Measurements from ENCODE around the gene NACC1. TPM values are rescaled to one million over a fixed set of nuclear protein-coding genes. Genes with fewer than 3 reads are reported as not detected.
"Not testable (repeated sequence)": the region's sequence is repeated elsewhere in the genome, so short reads cannot be mapped to it uniquely, and the experiment has no call there.

Gene NACC1
- total RNA-seq, 3 donors from 2014 or later: 8.5 to 20.5 (median 19.7) TPM

DNA sequence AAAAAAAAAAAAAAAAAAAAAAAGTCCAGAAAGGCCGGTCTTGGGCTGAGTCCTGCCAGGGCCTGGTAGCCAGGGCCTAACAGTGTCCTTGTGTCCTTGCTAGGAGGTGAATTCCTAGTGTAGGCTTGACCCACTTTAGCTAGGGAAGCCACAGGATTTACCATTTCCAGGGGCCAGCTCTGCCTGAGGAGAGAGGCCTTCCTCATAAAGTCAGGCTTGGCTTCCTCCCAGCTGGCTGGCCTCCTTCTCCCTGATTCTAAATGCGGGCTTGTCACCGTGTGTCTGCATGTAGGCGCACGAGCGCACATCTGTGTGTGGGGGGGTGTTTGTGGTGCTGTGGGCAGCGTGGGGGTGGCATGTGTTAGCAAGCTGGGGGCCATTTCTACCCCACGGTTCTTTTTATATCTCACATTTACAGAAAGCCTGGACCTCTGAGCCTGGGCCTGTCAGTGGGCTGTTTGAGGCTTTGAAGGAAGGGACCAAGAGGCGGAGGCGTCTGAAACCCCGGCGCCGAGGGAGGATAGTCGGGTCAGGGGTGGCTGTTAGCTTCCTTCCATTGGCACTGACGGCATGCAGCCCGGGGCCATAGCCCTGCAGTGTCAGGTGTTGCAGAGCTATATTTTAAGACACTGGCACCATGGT lies 63.8 kb downstream of the NACC1 start:
- H3K4me3 ChIP-seq: no peak overlapping the region
- DNase-seq (ENCODE audit: low spot score in 2 of 2): peak; percentile 59 to 67
- H3K27me3 ChIP-seq: no peaks in the 10 kb centered on the region
- peak overlapping the region; percentile 20 to 57 for H3K27ac ChIP-seq
- H3K9me3 ChIP-seq: no peaks in the 10 kb centered on the region
- intact Hi-C loops (cut with DNase I; ENCODE audit: low total_unique reads): no loop called here
- peaks cover 0 to 7% of the 10 kb centered on the region in 2 donors for H3K4me1 ChIP-seq
- TF ChIP-seq POLR2AphosphoS5 (IDR thresholded peaks at IDR 0.05) (no peak), POLR2A (IDR thresholded peaks at IDR 0.05) (no peak)
- TF ChIP-seq, protein P1, sequence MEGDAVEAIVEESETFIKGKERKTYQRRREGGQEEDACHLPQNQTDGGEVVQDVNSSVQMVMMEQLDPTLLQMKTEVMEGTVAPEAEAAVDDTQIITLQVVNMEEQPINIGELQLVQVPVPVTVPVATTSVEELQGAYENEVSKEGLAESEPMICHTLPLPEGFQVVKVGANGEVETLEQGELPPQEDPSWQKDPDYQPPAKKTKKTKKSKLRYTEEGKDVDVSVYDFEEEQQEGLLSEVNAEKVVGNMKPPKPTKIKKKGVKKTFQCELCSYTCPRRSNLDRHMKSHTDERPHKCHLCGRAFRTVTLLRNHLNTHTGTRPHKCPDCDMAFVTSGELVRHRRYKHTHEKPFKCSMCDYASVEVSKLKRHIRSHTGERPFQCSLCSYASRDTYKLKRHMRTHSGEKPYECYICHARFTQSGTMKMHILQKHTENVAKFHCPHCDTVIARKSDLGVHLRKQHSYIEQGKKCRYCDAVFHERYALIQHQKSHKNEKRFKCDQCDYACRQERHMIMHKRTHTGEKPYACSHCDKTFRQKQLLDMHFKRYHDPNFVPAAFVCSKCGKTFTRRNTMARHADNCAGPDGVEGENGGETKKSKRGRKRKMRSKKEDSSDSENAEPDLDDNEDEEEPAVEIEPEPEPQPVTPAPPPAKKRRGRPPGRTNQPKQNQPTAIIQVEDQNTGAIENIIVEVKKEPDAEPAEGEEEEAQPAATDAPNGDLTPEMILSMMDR (IDR thresholded peaks at IDR 0.05): no peak
- no peaks in the 10 kb centered on the region for H3K36me3 ChIP-seq

DNA sequence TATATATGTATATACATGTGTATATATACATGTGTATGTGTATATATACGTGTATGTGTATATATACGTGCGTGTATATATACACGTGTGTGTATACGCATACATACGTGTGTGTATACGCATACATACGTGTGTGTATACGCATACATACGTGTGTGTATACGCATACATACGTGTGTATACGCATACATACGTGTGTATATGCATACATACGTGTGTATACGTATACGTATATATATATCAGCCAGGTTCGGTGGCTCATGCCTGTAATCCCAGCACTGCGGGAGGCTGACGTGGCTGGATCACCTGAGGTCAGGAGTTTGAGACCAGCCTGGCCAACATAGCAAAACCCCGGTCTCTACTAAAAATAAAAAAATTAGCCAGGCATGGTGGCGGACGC lies 66.9 kb downstream of the NACC1 start:
- H3K9me3 ChIP-seq; H3K4me1 ChIP-seq; H3K4me3 ChIP-seq; H3K36me3 ChIP-seq; H3K27me3 ChIP-seq; intact Hi-C loops (cut with DNase I; ENCODE audit: low total_unique reads); DNase-seq (ENCODE audit: low spot score in 2 of 2); H3K27ac ChIP-seq: not testable (repeated sequence)

DNA sequence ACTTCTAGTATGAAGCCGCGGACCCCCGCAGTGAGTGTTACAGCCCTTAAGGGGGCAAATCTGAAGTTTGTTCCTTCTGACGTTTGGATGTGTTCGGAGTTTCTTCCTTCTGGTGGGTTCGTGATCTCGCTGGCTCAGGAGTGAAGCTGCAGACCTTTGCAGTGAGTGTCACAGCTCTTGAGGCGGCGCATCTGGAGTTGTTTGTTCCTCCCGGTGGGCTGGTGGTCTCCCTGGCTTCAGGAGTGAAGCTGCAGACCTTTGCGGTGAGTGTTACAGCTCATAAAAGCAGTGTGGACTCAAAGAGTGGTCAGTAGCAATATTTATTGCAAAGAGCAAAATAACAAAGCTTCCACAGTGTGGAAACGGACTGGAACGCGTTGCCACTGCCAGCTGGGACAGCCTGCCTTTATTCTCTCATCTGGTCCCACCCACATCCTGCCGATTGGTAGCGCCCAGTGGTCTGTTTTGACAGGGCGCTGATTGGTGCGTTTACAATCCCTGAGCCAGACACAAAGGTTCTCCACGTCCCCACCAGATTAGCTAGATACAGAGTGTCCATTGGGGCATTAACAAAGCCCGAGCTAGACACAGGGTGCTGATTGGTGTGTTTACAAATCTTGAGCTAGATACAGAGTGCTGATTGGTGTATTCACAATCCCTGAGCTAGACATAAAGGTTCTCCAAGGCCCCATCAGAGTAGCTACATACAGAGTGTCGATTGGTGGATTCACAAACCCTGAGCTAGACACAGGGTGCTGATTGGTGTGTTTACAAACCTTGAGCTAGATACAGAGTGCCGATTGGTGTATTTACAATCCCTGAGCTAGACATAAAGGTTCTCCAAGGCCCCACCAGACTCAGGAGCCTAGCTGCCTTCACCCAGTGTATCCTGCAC lies 67.9 kb downstream of the NACC1 start:
- intact Hi-C loops (cut with DNase I; ENCODE audit: low total_unique reads); H3K27ac ChIP-seq; H3K27me3 ChIP-seq; H3K4me3 ChIP-seq; DNase-seq (ENCODE audit: low spot score in 2 of 2); H3K9me3 ChIP-seq; H3K4me1 ChIP-seq; H3K36me3 ChIP-seq: not testable (repeated sequence)

DNA sequence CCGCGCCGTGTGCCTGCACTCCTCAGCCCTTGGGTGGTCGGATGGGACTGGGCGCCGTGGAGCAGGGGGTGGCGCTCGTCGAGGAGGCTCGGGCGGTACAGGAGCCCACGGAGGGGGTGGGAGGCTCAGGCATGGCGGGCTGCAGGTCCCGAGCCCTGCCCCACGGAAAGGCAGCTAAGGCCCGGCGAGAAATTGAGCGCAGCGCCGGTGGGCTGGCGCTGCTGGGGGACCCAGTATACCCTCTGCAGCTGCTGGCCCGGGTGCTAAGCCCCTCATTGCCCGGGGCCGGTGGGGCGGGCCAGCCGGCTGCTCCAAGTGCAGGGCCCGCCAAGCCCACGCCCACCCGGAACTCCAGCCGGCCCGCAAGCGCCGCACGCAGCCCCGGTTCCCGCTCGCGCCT lies 68.6 kb downstream of the NACC1 start:
- H3K27me3 ChIP-seq; intact Hi-C loops (cut with DNase I; ENCODE audit: low total_unique reads); H3K36me3 ChIP-seq; H3K4me1 ChIP-seq; H3K9me3 ChIP-seq; H3K27ac ChIP-seq; H3K4me3 ChIP-seq; DNase-seq (ENCODE audit: low spot score in 2 of 2): not testable (repeated sequence)

DNA sequence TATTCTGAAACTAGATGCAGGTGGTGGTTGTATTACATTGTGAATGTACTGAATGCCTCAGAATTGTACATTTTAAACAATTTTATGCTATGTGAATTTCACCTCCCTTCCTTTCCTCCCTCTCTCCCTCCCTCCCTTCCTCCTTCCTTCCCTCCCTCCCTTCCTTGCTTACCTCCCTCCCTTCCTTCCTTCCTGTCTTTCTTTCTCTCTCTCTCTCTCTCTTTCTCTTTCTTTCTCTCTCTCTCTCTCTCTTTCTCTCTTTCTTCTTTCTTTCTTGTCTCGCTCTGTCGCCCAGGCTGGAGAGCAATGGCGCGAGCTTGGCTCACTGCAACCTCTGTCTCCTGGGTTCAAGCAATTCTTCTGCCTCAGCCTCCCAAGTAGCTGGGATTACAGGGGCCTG lies 69.4 kb downstream of the NACC1 start:
- intact Hi-C loops (cut with DNase I; ENCODE audit: low total_unique reads): no loop called here
- H3K36me3 ChIP-seq: no peaks in the 10 kb centered on the region

DNA sequence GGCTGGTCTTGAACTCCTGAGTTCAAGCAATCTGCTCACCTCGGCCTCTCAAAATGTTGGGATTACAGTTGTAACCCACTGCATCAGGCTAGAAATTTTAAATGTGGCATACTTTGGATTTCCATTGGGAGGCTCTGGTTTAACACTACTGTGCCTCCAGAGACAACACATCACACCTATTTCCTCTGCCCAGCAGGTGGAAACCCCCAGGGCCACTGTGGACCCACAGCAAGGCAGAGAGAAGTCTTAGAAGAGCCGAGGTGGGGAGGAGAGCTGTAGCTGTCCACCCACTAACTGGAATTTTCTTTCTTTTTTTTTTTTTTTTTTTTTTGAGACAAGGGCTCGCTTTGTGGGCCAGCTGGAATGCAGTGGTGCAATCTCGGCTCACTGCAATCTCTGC lies 71.5 kb downstream of the NACC1 start:
- intact Hi-C loops (cut with DNase I; ENCODE audit: low total_unique reads): no loop called here
- no peaks in the 10 kb centered on the region for H3K4me1 ChIP-seq
- no peaks in the 10 kb centered on the region for H3K9me3 ChIP-seq
- H3K36me3 ChIP-seq: no peaks in the 10 kb centered on the region
- TF ChIP-seq, protein P1 (IDR thresholded peaks at IDR 0.05): no peak
- TF ChIP-seq POLR2AphosphoS5 (IDR thresholded peaks at IDR 0.05) (no peak), POLR2A (IDR thresholded peaks at IDR 0.05) (no peak)
- DNase-seq (ENCODE audit: low spot score in 2 of 2): no peak
- no peaks in the 10 kb centered on the region for H3K27me3 ChIP-seq
- H3K27ac ChIP-seq: no peak overlapping the region
- H3K4me3 ChIP-seq: no peak overlapping the region

More for the DNA sequence above, 69.4 kb downstream of the NACC1 start:
- Histone ChIP-seq H3K27me3 (no peaks in the 10 kb centered on the region), H3K27ac (no peak overlapping the region), H3K4me3 (no peak overlapping the region), H3K4me1 (no peaks in the 10 kb centered on the region), H3K9me3 (no peaks in the 10 kb centered on the region)
- TF ChIP-seq, protein P1 (IDR thresholded peaks at IDR 0.05): no peak
- TF ChIP-seq POLR2A (IDR thresholded peaks at IDR 0.05) (no peak), POLR2AphosphoS5 (IDR thresholded peaks at IDR 0.05) (no peak)
- no peak for DNase-seq (ENCODE audit: low spot score in 2 of 2)

Other genes starting within 250 kb of the NACC1 start
- gene DNASE2, start 236.8 kb upstream of the NACC1 start, total RNA-seq: 10 to 100 TPM; 29.8 to 61.0 (median 46.2) TPM
- not detected for gene KLF1, start 231.1 kb upstream of the NACC1 start, total RNA-seq
- gene GCDH, start 227.1 kb upstream of the NACC1 start, total RNA-seq: 10 to 100 TPM; 39.2 to 72.8 (median 50.1) TPM
- under 1 TPM in 1 of 3 donors, not detected in 2; 0.44 TPM for gene SYCE2, start 199.0 kb upstream of the NACC1 start, total RNA-seq
- gene FARSA, start 184.6 kb upstream of the NACC1 start, total RNA-seq: 10 to 100 TPM; 26.1 to 53.7 (median 40.7) TPM
- gene CALR, start 179.7 kb upstream of the NACC1 start, total RNA-seq: 100 to 1,000 TPM; 301 to 410 (median 305) TPM
- 10 to 100 TPM; 65.9 to 84.3 (median 66.5) TPM for gene RAD23A, start 172.4 kb upstream of the NACC1 start, total RNA-seq
- 10 to 100 TPM; 30.3 to 44.2 (median 31.5) TPM for gene GADD45GIP1, start 161.0 kb upstream of the NACC1 start, total RNA-seq
- not detected for gene DAND5, start 148.7 kb upstream of the NACC1 start, total RNA-seq
- 10 to 100 TPM; 43.6 to 53.9 (median 52.8) TPM for gene NFIX, start 122.8 kb upstream of the NACC1 start, total RNA-seq
- gene LYL1, start 15.4 kb upstream of the NACC1 start, total RNA-seq: 10 to 100 TPM in 1 of 3 donors, 1 to 10 TPM in 2; 7.0 to 21.0 (median 9.2) TPM
- 10 to 100 TPM; 29.7 to 37.4 (median 31.7) TPM for gene TRMT1, start 1.5 kb upstream of the NACC1 start, total RNA-seq
- gene STX10, start 32.1 kb downstream of the NACC1 start, total RNA-seq: 10 to 100 TPM; 74.6 to 78.3 (median 75.2) TPM
- gene IER2, start 32.1 kb downstream of the NACC1 start, total RNA-seq: 100 to 1,000 TPM in 1 of 3 donors, 10 to 100 TPM in 2; 20.6 to 146 (median 79.6) TPM

Data from breast epithelium (tissue), 4 donors.